Epithelial cell of esophagus (primary cell): ENCODE measurements around the gene INHBB.
"Not testable (repeated sequence)": the region's sequence is repeated elsewhere in the genome, so short reads cannot be mapped to it uniquely, and the experiment has no call there.

Experiments
- DNase-seq: peaks from one replicate; pipeline ENCODE4 v3.0.0; 2010; ENCODE audit warnings: low read depth
- H3K4me3 ChIP-seq: 2 replicates; pipeline ENCODE4 v1.5.1; 2011; ENCODE audit warnings: mild to moderate bottlenecking, low read length, control low read depth
- CTCF ChIP-seq: IDR thresholded peaks from 2 replicates; pipeline ENCODE4 v1.5.1; 2011; ENCODE audit warnings: low read depth, mild to moderate bottlenecking, low read length, control low read depth, inconsistent platforms; ENCODE audit not compliant: insufficient read depth; ENCODE audit errors: missing control alignments

INHBB gene

GRCh38 chr2:120302301-120302700 lies 43.6 kb upstream of the INHBB start:
- H3K4me3 ChIP-seq: no peak overlapping the region
- no peak for TF ChIP-seq CTCF
- no peak for DNase-seq

DNA sequence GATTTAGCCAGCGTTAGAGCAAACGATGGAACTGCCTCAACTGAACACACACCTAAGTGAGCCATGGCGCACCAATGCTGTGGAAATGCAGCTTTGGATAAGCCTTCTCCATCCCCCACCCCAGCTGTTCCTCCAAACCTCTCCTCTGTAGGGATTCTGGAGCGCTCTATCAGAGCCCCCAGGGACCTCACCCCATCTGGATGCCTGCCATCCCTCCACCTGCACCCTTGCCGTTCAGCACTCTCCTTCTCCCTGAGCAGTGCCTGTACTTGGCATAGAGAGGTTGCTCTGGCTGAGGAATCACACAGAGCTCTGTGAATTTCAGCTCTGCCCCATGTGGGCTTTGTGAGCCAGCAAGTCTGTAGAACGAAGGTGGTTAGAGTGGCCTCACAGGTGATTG lies 42.8 kb upstream of the INHBB start:
- no peak for TF ChIP-seq CTCF
- H3K4me3 ChIP-seq: no peak overlapping the region
- no peak for DNase-seq

- no peak for TF ChIP-seq CTCF
- DNase-seq: no peak
- no peak overlapping the region for H3K4me3 ChIP-seq
These were observed 40.6 kb upstream of the INHBB start for GRCh38 chr2:120305296-120305695.

DNA sequence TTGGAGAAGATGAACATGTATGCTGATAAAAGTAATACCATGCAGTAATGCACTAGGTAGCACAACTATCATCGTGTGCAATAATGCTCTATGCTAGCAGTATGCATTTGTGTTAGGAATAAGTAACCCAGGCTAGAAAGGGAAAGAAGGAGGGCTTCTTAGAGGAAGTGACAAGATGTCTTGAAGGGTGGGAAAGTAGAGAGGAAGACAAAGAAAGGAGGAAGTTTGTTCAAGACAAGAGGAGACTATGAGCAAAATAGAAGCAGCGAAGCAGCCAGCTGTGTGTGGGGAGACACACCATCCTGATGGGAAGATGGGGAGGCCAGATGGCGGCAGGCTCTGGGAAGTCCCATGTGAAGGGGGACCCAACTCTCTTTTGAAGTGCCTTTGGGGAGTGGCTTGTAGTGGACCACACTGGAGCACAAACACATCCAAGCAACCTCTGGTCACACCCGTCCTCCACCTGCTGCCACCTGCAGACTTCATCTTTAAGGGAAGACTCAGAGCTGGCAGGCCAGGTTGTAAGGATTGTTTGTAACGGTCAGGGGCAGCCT lies 39.9 kb upstream of the INHBB start:
- H3K4me3 ChIP-seq: no peak overlapping the region
- TF ChIP-seq CTCF: no peak
- DNase-seq: no peak

DNA sequence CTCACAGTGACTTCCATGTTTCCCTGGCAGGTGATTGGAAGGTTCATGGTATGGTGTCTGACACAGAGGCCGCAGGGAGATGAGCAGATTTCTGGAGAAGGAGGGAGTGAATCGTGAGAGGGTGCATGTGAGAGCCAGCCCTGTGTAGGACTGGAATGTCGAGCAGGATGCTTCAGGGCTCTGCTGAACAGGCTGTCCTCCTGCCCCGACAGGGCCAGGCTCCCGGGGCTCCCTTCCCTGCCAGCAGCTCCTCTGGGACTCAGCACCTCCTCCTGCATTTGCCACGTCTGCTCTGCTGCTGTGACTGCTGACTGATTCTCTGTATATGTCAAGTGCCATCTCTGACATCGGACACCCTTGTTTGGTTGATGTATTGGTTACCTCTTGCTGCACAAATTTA lies 38.5 kb upstream of the INHBB start:
- no peak for TF ChIP-seq CTCF
- no peak for DNase-seq
- H3K4me3 ChIP-seq: no peak overlapping the region

GRCh38 chr2:120308038-120308910 lies 37.7 kb upstream of the INHBB start:
- H3K4me3 ChIP-seq: no peak overlapping the region
- no peak for TF ChIP-seq CTCF
- DNase-seq: no peak

- no peak for DNase-seq
- TF ChIP-seq CTCF: no peak
- H3K4me3 ChIP-seq: no peak overlapping the region
These were observed 35.8 kb upstream of the INHBB start for GRCh38 chr2:120310136-120310535.

DNA sequence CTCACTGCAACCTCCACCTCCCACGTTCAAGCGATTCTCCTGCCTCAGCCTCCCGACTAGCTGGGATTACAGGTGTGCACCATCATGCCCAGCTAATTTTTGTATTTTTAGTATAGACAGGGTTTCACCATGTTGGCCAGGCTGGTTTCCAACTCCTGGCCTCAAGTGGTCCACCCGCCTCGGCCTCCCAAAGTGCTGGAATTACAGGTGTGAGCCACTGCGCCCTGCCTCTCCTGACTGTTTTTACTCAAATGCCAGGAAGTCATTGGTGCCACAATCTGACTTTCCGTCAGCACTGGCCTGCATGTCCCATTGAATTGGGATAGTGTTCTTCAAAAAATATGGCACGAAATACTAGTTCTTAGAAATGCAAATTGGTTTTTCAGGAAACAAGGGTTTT lies 35.1 kb upstream of the INHBB start:
- not testable (repeated sequence) for H3K4me3 ChIP-seq, DNase-seq
